A673 (cell line): ENCODE results near the gene FBXL7. TPM values are rescaled to one million over a fixed set of nuclear protein-coding genes. Genes with fewer than 3 reads are reported as not detected.

Experiments used
- BruUV-seq: library from RNA; stranded (reverse); fragments of 400-500 nt; replicated peaks from 2 replicates; lab custom pipeline; 2021; lab: Mats Ljungman, UMichigan
- CTCF ChIA-PET: fragments of 300-600 bp; sonication (Branson Sonifier 250); formaldehyde crosslinking; loops from one replicate; lab custom pipeline; 2022; ENCODE audit warnings: antibody characterized with exemption; lab: Charles Lee
- POLR2A ChIA-PET: fragments of 300-600 bp; sonication (Branson Sonifier 250); formaldehyde crosslinking; loops from one replicate; lab custom pipeline; 2022; ENCODE audit warnings: antibody characterized with exemption; ENCODE audit not compliant: low non-redundant PET; lab: Charles Lee
- DNase-seq: peaks from one replicate; pipeline ENCODE4 v3.0.0-alpha.2; 2015; ENCODE audit warnings: low spot score
- H3K27ac ChIP-seq: fragments of 200-600 bp; sonication (generic); 2 replicates; pipeline ENCODE4 v1.5.1; 2016; ENCODE audit warnings: mixed run types, low read depth, mild to moderate bottlenecking, mixed read lengths, antibody characterized with exemption, low read length; ENCODE audit not compliant: poor library complexity, severe bottlenecking
- H3K27me3 ChIP-seq: fragments of 200-600 bp; sonication (generic); replicated peaks from 2 replicates; pipeline ENCODE4 v1.6.1; 2017; ENCODE audit warnings: mixed run types, low read depth, mild to moderate bottlenecking, mixed read lengths, antibody characterized with exemption, low read length; ENCODE audit not compliant: insufficient read depth, poor library complexity
- H3K36me3 ChIP-seq: fragments of 200-600 bp; sonication (generic); 2 replicates; pipeline ENCODE4 v1.6.1; 2016; ENCODE audit warnings: mixed run types, mild to moderate bottlenecking, mixed read lengths, antibody characterized with exemption, low read length; ENCODE audit not compliant: insufficient read depth, poor library complexity, severe bottlenecking
- H3K4me1 ChIP-seq: fragments of 200-600 bp; sonication (generic); 2 replicates; pipeline ENCODE4 v1.6.1; 2017; ENCODE audit warnings: mixed run types, mild to moderate bottlenecking, mixed read lengths, antibody characterized with exemption, low read length; ENCODE audit not compliant: insufficient read depth, poor library complexity, severe bottlenecking
- H3K4me3 ChIP-seq: fragments of 200-600 bp; sonication (generic); 2 replicates; pipeline ENCODE4 v1.5.1; 2016; ENCODE audit warnings: low read depth, mixed run types, mild to moderate bottlenecking, mixed read lengths, low read length; ENCODE audit not compliant: poor library complexity, severe bottlenecking
- H3K9me3 ChIP-seq: fragments of 200-600 bp; sonication (generic); 2 replicates; pipeline ENCODE4 v1.6.1; 2016; ENCODE audit warnings: mixed run types, low read depth, mild to moderate bottlenecking, mixed read lengths, antibody characterized with exemption, low read length; ENCODE audit not compliant: poor library complexity, severe bottlenecking
- CTCF ChIP-seq: fragments of 300-800, 200-600 bp; sonication (generic); conservative IDR thresholded peaks from 2 replicates; pipeline ENCODE4 v1.5.1; 2017; ENCODE audit warnings: low read depth, mild to moderate bottlenecking, antibody characterized with exemption, low read length, moderate library complexity, mixed read lengths
- EZH2 ChIP-seq: fragments of 200-600 bp; sonication (generic); IDR thresholded peaks from 2 replicates; pipeline ENCODE4 v1.6.1; 2017; ENCODE audit warnings: borderline replicate concordance, low read depth, mild to moderate bottlenecking, mixed read lengths, antibody characterized with exemption, low read length; ENCODE audit not compliant: poor library complexity, severe bottlenecking
- intact Hi-C: fragments of 100-400 bp; cut with micrococcal nuclease; formaldehyde crosslinking; loops from one replicate; pipeline ENCODE4 v1.10.0; 2022; ENCODE audit not compliant: unreplicated experiment
- total RNA-seq: library from RNA; stranded (reverse); gene quantifications from 2 replicates; pipeline ENCODE4 v1.2.3, GENCODE V29; 2021

The FBXL7 gene
- total RNA-seq, 1 experiment from 2014 or later: 5.9 TPM

GRCh38 chr5:15533129-15533893, 33.3 kb downstream of the FBXL7 start:
- CTCF ChIA-PET: no interaction called here

GRCh38 chr5:15535938-15536337, 36.0 kb downstream of the FBXL7 start:
- intact Hi-C loops: no loop called here
- ChIA-PET POLR2A (no interaction called here), CTCF (no interaction called here)
- no peaks in the 10 kb centered on the region for H3K36me3 ChIP-seq
- no TSS peak for BruUV-seq
- H3K27ac ChIP-seq: no peak overlapping the region
- DNase-seq: no peak
- H3K4me1 ChIP-seq: no peaks in the 10 kb centered on the region
- no peak overlapping the region for H3K4me3 ChIP-seq
- TF ChIP-seq CTCF (no peak), EZH2 (no peak)
- H3K27me3 ChIP-seq: no peaks in the 10 kb centered on the region
- no peaks in the 10 kb centered on the region for H3K9me3 ChIP-seq

More at GRCh38 chr5:15533129-15533893, 33.3 kb downstream of the FBXL7 start:
- no peak for DNase-seq
- no peak overlapping the region for H3K4me3 ChIP-seq
- intact Hi-C loops: no loop called here
- H3K4me1 ChIP-seq: no peaks in the 10 kb centered on the region
- no peak overlapping the region for H3K27ac ChIP-seq
- POLR2A ChIA-PET: no interaction called here
- no TSS peak for BruUV-seq
- TF ChIP-seq EZH2 (no peak), CTCF (no peak)
- no peaks in the 10 kb centered on the region for H3K36me3 ChIP-seq
- H3K27me3 ChIP-seq: no peaks in the 10 kb centered on the region
- no peaks in the 10 kb centered on the region for H3K9me3 ChIP-seq

GRCh38 chr5:15538516-15538915, 38.5 kb downstream of the FBXL7 start:
- Histone ChIP-seq H3K4me1 (no peaks in the 10 kb centered on the region), H3K4me3 (no peak overlapping the region), H3K27me3 (no peaks in the 10 kb centered on the region), H3K36me3 (no peaks in the 10 kb centered on the region), H3K9me3 (no peaks in the 10 kb centered on the region), H3K27ac (no peak overlapping the region)
- ChIA-PET CTCF (no interaction called here), POLR2A (no interaction called here)
- BruUV-seq: no TSS peak
- no peak for DNase-seq
- TF ChIP-seq EZH2: no peak
- TF ChIP-seq CTCF: no peak
- intact Hi-C loops: no loop called here
